PFSK-1 (cell line): Measurements from ENCODE around the gene SPNS2.

Source experiments
- FOXP2 ChIP-seq: optimal IDR thresholded peaks from 2 replicates; pipeline ENCODE3; 2011; ENCODE audit warnings: borderline replicate concordance, control low read depth, inconsistent platforms; ENCODE audit not compliant: insufficient read depth; ENCODE audit errors: extremely low read length, extremely low read depth
- POLR2AphosphoS5 ChIP-seq: IDR thresholded peaks from 2 replicates; pipeline ENCODE4 v1.6.1; 2012; ENCODE audit warnings: low read depth, mild to moderate bottlenecking, control low read depth, low read length, moderate library complexity
- REST ChIP-seq, 2 experiments: IDR thresholded peaks; 2 replicates each; pipeline versions ENCODE4 v1.6.1 to v1.8.0; 2011 to 2012; ENCODE audit warnings: low read depth in 2 of 2, low read length in 2 of 2, control low read depth in 1 of 2, inconsistent platforms in 1 of 2, mild to moderate bottlenecking in 1 of 2, moderate library complexity in 1 of 2; ENCODE audit not compliant: insufficient read depth in 1 of 2
- SIN3A ChIP-seq: IDR thresholded peaks from 2 replicates; pipeline ENCODE4 v1.6.1; 2012; ENCODE audit warnings: mild to moderate bottlenecking, low read length, moderate library complexity, borderline replicate concordance; ENCODE audit not compliant: insufficient read depth
- TAF1 ChIP-seq: IDR thresholded peaks from 2 replicates; pipeline ENCODE4 v1.6.1; 2012; ENCODE audit warnings: low read length, control low read depth, borderline replicate concordance; ENCODE audit not compliant: insufficient read depth

GRCh38 chr17:4523946-4524345 is 25.3 kb downstream of the SPNS2 start:
- TF ChIP-seq TAF1 = no peak
- TF ChIP-seq SIN3A = no peak
- no peak for TF ChIP-seq POLR2AphosphoS5
- no peak for TF ChIP-seq REST (IDR thresholded peaks at IDR 0.05; ENCODE audit: insufficient read depth in 1 of 2, low read depth in 2 of 2, low read length in 2 of 2)
- no peak for TF ChIP-seq FOXP2
